GM12864 (cell line): ENCODE results near the gene CDH23.

ENCODE experiments used
- DNase-seq: peaks from one replicate; pipeline ENCODE4 v3.0.0-alpha.2; 2011; ENCODE audit warnings: low read depth
- H3K4me3 ChIP-seq: 2 replicates; pipeline ENCODE4 v1.5.1; 2011; ENCODE audit warnings: mild to moderate bottlenecking, low read depth, low read length, control low read depth
- CTCF ChIP-seq: IDR thresholded peaks from 2 replicates; pipeline ENCODE4 v1.5.1; 2011; ENCODE audit warnings: low read depth, mild to moderate bottlenecking, moderate library complexity, low read length, control low read depth, inconsistent platforms; ENCODE audit errors: missing control alignments

CDH23 gene

GRCh38 chr10:71610651-71611050, 213.9 kb downstream of the CDH23 start:
- TF ChIP-seq CTCF = no peak
- no peak for DNase-seq
- no peak overlapping the region for H3K4me3 ChIP-seq

- TF ChIP-seq CTCF = no peak
- DNase-seq = no peak
- H3K4me3 ChIP-seq = no peak overlapping the region
These were observed 214.4 kb downstream of the CDH23 start for GRCh38 chr10:71611131-71611530.

- TF ChIP-seq CTCF = no peak
- DNase-seq = no peak
- no peak overlapping the region for H3K4me3 ChIP-seq
These were observed 215.1 kb downstream of the CDH23 start for GRCh38 chr10:71611709-71612422.

- no peak overlapping the region for H3K4me3 ChIP-seq
- DNase-seq = no peak
- TF ChIP-seq CTCF = no peak
These were observed 216.6 kb downstream of the CDH23 start for GRCh38 chr10:71613261-71613777.

- DNase-seq = no peak
- H3K4me3 ChIP-seq = no peak overlapping the region
- no peak for TF ChIP-seq CTCF
These were observed 217.2 kb downstream of the CDH23 start for GRCh38 chr10:71613877-71614276.

GRCh38 chr10:71614946-71615345, 218.2 kb downstream of the CDH23 start:
- DNase-seq = no peak
- TF ChIP-seq CTCF = no peak
- no peak overlapping the region for H3K4me3 ChIP-seq
